Measurements from ENCODE around the gene UBE2E1. TPM values are rescaled to one million over a fixed set of nuclear protein-coding genes. Genes with fewer than 3 reads are reported as not detected.

The UBE2E1 gene
- total RNA-seq, 1 donor from 2014 or later, result 87.8 TPM

GRCh38 chr3:23894254-23895061 lies 88.7 kb downstream of the UBE2E1 start:
- H3K4me1 ChIP-seq, result no peaks in the 10 kb centered on the region
- no peaks in the 10 kb centered on the region for H3K27me3 ChIP-seq (ENCODE audit: low read depth)
- ATAC-seq (no peak), DNase-seq (no peak)
- no peaks in the 10 kb centered on the region for H3K9me3 ChIP-seq
- TF ChIP-seq, protein P1, sequence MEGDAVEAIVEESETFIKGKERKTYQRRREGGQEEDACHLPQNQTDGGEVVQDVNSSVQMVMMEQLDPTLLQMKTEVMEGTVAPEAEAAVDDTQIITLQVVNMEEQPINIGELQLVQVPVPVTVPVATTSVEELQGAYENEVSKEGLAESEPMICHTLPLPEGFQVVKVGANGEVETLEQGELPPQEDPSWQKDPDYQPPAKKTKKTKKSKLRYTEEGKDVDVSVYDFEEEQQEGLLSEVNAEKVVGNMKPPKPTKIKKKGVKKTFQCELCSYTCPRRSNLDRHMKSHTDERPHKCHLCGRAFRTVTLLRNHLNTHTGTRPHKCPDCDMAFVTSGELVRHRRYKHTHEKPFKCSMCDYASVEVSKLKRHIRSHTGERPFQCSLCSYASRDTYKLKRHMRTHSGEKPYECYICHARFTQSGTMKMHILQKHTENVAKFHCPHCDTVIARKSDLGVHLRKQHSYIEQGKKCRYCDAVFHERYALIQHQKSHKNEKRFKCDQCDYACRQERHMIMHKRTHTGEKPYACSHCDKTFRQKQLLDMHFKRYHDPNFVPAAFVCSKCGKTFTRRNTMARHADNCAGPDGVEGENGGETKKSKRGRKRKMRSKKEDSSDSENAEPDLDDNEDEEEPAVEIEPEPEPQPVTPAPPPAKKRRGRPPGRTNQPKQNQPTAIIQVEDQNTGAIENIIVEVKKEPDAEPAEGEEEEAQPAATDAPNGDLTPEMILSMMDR (IDR thresholded peaks at IDR 0.05), result no peak
- H3K4me3 ChIP-seq, result no peak overlapping the region
- H3K36me3 ChIP-seq, result peaks cover 31% of the 10 kb centered on the region
- intact Hi-C loops (cut with DNase I), result no loop called here
- H3K27ac ChIP-seq, result no peak overlapping the region

GRCh38 chr3:23895181-23895580 lies 89.4 kb downstream of the UBE2E1 start:
- no peak for ATAC-seq
- intact Hi-C loops (cut with DNase I), result no loop called here
- H3K36me3 ChIP-seq, result peaks cover 34% of the 10 kb centered on the region

GRCh38 chr3:23900744-23901143 lies 95.0 kb downstream of the UBE2E1 start:
- ATAC-seq (no peak), DNase-seq (no peak)
- TF ChIP-seq, protein P1 (IDR thresholded peaks at IDR 0.05), result no peak
- Histone ChIP-seq H3K27me3 (ENCODE audit: low read depth) (no peaks in the 10 kb centered on the region), H3K36me3 (peaks cover 41% of the 10 kb centered on the region), H3K9me3 (no peaks in the 10 kb centered on the region), H3K4me1 (no peaks in the 10 kb centered on the region), H3K27ac (no peak overlapping the region), H3K4me3 (no peak overlapping the region)
- intact Hi-C loops (cut with DNase I), result no loop called here

More at GRCh38 chr3:23895181-23895580, 89.4 kb downstream of the UBE2E1 start:
- Histone ChIP-seq H3K9me3 (no peaks in the 10 kb centered on the region), H3K27me3 (ENCODE audit: low read depth) (no peaks in the 10 kb centered on the region), H3K4me3 (no peak overlapping the region), H3K4me1 (no peaks in the 10 kb centered on the region), H3K27ac (no peak overlapping the region)
- no peak for DNase-seq
- TF ChIP-seq, protein P1 (IDR thresholded peaks at IDR 0.05), result no peak

DNA sequence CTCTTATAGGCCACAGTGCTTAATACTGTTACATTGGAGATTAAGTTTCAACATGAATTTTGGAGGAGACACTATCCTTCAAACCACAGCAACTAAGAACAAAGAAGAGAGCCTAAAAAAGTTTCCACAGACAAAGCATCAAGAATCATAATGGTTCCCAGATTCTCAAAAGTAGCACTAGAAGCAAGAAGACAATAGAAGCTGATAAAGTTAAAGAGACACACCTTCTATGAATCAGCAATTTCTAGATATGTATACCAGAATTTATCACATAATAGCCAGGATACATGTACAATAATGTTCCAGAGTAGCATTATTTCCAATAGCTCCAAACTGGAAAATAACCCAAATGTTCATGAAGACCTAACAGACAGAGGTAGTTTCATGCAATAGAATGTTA lies 98.8 kb downstream of the UBE2E1 start:
- intact Hi-C loops (cut with DNase I), result no loop called here
- TF ChIP-seq, protein P1 (IDR thresholded peaks at IDR 0.05), result no peak
- Histone ChIP-seq H3K36me3 (peaks cover 31% of the 10 kb centered on the region), H3K4me1 (no peaks in the 10 kb centered on the region), H3K9me3 (no peaks in the 10 kb centered on the region), H3K4me3 (no peak overlapping the region), H3K27me3 (ENCODE audit: low read depth) (no peaks in the 10 kb centered on the region), H3K27ac (no peak overlapping the region)
- ATAC-seq (no peak), DNase-seq (no peak)

DNA sequence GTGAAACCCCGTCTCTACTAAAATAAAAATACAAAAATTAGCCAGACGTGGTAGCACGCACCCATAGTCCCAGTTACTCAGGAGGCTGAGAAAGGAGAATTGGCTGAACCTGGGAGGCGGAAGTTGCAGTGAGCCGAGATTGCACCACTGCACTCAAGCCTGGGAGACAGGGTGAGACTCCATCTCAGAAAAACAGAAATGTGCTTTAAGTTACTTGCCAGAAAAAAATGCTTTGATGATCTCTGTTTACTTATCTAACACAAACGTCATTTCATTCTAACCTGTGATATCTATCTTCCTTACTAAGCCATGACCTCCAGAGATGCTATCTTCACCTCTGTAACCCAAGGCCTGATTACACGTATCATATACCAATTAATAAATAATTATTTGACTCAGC lies 103.6 kb downstream of the UBE2E1 start:
- intact Hi-C loops (cut with DNase I), result no loop called here
- DNase-seq, result no peak
- TF ChIP-seq, protein P1 (IDR thresholded peaks at IDR 0.05), result no peak
- no peak for ATAC-seq
- no peaks in the 10 kb centered on the region for H3K4me1 ChIP-seq
- no peaks in the 10 kb centered on the region for H3K9me3 ChIP-seq
- H3K4me3 ChIP-seq, result no peak overlapping the region
- peaks cover 26% of the 10 kb centered on the region for H3K36me3 ChIP-seq
- H3K27me3 ChIP-seq (ENCODE audit: low read depth), result no peaks in the 10 kb centered on the region
- no peak overlapping the region for H3K27ac ChIP-seq
